Activated T-helper 9 cell treated with anti-CD3 and anti-CD28 coated beads, Interleukin-2, amount 50 U/mL, for 16 hours (primary cell): Measurements from ENCODE around the gene MAP4K4.

ENCODE experiments used
- DNase-seq: peaks from one replicate; pipeline ENCODE4 v3.0.0-alpha.2; 2020; ENCODE audit warnings: low read depth

The MAP4K4 gene

DNA sequence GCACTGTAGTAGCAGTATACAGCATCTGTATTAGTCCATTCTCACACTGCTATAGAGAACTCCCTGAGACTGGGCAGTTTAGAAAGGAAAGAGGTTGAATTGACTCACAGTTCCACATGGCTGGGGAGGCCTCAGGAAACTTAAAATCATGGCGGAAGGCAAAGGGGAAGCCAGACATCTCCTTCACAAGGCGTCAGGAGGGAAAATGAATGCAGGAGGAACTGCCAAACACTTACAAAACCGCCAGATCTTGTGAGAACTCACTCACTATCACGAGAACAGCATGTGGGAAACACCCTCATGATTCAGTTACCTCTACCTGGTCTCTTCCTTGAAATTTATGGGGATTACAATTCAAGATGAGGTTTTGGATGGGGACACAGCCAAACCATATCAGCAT, 25.4 kb downstream of the MAP4K4 start:
- no peak for DNase-seq

DNA sequence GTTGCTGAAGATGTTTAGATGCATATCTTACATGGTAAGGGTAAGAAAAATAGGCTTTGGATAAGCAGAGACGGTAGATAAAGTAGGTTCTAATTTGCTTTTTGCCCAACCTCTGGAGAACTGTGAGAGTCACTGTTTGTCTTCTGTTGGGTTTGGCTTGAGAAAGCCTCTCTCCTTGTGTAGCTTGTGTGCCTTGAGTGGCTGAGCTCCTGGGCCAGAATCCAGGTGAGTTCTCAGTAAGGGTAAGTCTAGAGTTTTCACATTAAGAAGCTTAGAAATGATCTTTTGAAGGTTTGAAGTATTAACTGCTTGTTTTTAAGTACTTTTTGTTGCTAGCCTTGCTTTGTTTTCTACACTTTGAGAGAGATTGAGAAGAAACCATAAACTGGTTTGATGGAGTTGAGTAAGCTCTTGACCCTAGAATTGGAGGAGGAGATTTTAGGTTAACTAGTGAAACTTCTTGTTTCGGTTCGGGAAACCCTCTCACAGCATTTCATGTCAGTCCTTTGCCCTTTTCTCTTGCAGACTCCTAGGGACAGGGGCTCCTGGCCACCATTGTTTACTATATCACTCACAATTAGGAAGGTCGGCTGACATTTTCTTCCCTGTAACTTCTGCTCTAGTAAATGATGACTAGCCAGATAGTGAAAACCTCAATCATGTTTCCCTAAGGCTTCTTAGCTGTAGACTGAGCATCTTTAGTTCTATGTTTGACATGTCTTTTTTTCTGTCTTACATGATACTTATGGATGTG, 26.0 kb downstream of the MAP4K4 start:
- no peak for DNase-seq

DNA sequence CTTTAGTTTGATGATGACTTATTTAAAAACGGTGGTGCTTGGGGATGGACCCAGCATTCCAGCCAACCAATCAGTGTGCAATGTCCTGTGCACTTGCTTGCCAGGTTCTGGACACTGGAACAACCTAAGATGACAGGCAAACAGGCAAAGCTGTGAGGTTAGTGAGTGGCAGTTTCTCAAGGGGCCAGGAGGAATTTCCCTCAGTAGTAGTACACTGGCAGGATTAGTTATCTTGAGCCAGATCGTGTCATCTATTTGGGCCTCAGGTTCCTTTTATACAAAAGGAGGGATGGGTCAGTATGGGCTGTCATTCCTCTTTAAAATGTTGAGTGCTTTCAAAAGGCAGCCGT, 26.6 kb downstream of the MAP4K4 start:
- no peak for DNase-seq

DNA sequence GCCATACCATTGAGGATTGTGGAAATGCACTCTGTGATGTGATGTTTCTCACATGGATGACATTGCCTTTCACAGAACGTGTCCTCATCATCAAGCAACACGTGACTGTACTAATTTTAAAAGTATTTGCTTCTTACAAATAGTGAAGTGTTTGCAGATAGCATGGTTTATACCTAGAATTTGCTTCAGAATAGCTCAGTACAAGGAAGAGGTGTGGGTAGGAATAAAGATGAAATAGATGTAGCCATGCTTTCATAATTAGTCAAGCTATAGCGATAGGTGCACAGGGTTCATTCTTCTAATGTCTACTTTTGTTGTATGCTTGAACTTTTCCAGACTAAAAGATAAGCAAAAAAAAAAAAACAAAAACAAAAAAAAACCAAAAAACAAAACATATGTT, 27.5 kb downstream of the MAP4K4 start:
- no peak for DNase-seq

DNA sequence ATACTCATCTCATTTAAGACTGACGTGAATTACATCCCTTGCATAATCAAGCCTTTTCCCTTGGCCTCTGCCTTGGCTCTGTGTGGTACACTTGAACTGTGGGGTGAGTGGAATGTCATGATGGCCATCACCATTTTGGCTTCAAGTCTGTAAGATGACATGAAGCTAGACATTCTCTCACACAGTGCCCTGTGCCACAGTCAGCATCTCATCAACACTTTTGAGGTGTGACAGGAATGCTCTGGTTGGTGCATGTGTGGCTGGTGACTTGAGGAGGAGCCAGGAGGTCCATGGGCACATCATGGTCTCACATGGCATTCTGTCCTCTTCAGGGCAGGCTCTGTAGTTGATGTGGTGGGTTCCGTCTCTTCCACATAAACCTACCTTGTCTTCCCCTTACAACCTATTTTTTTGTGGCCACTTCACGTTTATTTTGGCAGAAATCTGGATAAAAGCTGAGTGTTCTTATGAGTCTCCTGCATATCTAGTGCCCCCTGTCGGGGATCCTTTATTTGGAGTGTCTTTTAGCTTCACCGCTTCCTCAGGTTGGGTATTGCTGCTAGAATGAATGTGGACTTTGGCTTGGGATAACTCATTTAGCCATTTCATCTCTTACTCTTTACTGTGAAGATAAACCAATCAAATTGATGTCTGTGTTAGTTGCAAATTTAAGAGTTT, 28.1 kb downstream of the MAP4K4 start:
- DNase-seq: no peak

DNA sequence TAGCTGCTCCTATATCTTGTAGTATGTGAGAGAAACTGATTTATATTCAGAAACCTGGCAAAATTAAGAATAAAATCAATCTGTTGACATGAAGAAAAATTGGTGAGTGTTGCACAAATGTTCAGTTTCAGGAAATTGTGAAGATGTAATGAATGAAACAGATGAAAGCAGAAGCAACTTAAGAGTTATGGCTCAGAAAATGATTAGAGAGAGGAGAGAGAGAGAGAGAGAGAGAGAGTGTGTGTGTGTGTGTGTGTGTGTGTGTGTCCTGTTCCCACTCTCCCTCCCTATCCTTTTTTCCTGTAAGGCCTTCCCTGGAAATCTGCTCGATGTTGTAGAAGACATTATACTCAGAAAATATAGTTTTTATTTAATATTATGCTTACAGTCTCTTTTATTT, 31.4 kb downstream of the MAP4K4 start:
- no peak for DNase-seq

DNA sequence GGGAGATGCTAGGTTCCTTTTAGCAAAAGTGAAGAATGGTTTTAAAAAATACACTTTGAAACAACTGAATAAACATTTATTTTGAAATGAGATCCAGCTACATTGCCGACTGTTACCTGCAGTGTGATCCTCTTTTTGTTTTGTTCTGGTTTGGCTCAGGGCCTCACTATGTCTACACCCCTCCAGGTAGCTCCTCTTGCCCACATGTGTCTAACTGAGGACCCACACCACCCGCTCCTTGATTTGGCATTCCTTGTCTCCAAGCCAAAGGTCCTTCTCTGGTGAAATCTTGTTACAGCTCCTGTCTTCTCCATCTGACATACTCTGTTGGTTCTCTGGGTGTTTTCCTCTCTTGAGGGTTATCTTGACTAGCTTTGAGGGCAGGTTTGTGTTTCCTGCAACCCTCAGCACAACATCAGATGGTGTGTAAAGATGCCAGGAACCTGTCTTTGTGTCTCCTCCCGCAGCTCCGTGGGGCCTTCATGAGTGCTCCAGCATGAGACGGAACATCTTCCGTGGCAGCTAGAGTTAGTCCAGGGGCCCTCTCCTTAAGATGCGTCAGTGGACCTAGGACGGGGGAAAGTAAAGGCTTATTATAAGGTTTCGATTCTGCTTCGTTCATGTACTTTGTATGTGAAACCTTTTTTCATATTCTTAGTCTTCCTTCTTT, 32.1 kb downstream of the MAP4K4 start:
- DNase-seq: no peak

DNA sequence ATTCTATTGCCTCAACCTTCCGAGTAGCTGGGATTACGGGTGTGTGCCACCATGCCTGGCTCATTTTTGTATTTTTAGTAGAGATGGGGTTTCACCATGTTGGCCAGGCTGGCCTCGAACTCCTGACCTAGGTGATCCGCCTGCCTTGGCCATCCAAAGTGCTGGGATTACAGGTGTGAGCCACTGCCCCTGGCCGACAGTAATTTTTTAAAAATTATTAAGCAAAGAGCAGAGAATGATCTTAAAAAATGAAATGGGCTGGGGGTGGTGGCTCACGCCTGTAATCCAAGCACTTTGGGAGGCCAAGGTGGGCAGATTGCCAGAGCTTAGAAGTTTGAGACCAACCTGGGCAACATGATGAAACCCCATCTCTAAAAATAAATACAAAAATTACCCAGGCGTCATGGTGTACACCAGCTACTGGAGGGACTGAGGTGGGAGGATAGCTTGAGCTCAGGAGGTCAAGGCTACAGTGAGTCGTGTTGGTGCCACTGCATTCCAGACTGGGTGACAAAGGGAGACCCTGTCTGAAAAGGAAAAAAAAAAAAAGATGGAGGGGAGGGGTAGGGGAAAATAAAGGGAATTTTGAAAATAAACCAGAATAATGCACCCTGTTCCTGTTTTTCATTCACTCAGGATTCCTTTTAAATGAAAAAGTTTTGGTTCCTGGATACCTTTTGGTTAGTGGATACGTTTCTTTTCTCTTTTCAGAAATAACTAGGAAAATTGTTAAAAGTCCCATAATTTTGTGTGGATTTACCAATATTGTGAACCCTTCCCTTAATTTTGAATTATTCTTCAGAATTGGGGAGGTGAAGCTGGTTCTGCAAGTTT, 33.9 kb downstream of the MAP4K4 start:
- no peak for DNase-seq

DNA sequence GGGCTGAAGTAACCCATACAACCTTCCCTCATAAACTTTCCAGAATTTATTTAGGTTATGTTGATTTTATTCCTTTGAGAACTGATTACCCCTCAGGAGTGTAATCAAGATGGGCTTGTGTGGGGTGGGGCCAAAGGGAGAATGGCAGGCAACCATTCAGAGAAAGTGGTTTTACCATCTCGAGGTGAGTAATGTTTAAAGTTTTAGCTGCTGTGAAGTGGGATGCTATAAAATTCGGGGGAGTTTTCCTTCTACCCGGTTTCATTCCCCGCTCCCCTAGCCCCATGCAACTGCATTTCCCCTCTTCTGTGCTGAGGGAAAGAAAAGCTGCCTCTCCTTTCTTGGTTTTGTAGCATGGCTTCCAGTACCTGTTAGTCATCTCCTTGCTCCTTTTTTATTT, 34.7 kb downstream of the MAP4K4 start:
- DNase-seq: no peak

DNA sequence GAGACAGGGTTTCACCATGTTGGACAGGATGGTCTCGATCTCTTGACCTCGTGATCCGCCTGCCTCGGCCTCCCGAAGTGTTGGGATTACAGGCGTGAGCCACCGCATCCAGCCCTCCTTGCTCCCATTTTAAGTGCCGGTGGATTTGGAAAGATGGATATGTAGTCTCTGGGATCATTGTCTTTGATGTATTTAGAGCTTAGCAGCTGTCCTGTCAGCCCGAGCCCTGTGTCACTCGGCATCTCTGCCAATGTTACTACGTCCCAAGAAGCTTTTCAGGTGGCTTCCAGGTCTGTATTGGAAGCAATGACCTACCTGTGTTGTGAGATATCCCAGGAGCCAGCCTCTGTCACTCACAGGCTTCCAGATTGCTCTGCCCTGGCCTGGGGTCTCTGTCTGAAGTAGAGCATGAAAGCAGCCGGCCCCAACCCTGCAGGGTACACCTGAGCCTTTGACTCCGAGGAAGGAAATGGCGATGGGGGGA, 35.3 kb downstream of the MAP4K4 start:
- DNase-seq: no peak

DNA sequence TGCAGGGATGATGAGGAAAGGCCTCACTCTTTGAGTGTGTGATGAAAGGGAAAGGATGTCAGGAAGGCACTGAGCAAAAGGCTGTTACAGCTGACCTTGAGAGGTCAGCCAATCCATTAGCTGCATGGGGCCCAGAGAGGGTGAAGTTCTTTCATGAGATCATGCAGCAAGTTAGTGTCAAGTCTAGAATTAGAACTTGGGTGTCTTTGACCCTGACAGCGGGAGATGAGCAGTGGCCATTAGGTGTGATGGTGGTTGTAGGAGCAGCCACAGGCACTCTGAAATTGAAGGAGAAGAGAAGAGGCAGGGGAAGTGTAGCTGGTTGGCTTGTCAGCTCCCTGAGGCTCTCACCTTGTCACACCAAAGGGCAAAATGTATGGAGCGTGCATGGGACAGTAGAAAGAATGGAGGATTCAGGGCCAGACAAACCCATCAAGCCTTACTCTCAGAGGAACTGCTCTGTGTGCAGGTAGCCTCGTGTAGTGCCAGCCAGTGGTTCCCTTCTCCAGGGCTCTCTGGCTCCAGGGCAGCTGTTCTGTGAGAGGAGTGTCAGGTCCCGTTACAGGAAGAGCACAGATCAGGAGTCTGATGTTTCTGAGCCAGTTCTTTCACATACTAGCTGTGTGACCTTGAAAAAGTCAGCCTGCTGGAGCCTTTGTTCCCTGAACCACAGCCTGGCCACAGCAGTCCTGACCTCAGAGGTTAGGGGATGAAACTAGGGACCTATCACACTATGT, 35.9 kb downstream of the MAP4K4 start:
- no peak for DNase-seq

DNA sequence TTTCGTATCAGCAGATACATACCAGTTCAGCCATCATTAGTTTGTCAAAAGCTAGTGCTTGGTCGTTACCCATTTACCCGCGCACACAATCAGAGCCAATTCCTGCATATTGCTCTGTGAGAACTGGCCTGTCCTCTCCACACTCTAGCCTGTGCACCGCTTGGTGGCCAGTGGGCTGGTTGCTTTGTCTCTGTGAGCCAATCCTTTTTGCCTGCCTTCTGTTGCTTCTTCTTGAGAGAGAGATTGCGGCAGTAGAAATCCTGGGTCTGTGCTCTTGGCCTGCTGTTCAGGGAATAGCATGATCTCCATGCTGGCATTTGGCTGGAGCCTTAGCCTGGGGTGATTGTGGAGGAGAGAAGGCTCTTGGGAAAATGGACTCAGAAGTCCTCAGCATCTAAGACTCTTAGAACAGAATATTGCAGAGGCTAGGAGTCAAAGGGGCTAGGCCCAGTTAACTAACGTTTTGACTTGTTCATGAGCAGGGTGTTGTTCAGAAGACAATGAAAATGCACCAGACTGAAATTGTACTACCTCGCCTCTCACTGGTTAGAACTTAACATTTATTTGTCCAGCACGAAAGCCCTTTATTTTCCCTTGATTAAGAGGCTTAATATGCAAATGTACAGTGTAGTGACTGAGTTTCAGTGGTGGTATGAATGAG, 37.1 kb downstream of the MAP4K4 start:
- no peak for DNase-seq

DNA sequence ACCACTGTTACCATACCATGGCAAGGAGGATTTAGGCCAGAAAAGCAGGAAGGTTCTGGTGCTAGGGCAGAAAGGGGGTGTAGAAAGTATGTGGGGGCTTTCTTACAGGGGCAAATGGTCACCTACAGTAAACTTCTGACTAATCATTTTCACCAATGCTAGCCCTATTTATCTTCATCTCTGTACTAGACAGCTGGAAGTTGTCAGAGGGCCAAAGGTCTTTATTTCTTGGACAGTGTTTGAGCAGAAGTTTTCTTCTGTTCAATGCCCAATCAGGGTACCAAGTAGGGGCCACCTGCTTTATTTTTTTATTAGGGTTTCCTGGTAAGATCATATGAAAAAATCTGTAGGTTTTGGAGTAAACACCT, 37.6 kb downstream of the MAP4K4 start:
- no peak for DNase-seq

DNA sequence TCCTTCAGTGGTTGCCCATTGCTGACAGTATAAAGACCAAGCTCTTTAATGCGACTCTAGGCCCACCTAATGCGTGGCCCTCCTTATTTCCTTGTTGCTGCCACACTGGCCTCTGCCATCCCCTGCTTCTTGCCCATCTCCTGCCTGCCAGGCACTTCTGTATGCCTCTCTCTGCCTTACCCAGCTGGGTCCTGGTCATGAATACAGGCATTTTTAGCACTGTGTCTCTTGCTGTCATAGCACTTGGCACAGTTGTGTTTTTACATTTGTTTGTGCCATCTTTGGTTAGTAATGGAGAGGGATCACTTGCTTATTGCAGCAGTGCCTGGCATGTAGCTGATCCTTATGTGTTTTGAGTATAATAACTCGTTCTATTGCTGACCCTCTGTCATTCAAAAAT, 38.7 kb downstream of the MAP4K4 start:
- no peak for DNase-seq

DNA sequence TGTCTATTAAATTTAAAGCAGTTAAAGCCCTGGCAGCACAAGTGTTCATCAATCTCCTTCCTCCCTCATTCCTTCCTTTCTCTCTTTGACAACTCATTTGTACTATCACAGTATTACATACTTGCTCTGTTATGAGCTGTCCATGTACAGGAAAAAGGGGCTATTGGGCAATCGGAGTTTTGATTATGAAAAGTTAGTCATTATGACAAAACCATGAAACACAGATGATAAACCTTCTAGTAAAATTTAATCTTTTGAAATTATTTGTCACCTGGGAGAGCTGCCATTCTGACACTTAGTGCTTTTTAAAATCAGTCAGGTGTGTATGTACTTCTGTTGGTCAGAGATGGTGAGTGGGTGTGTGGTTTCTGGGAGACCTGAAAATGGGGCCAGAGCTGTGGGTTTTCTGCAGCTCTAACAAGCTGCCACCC, 39.4 kb downstream of the MAP4K4 start:
- no peak for DNase-seq

DNA sequence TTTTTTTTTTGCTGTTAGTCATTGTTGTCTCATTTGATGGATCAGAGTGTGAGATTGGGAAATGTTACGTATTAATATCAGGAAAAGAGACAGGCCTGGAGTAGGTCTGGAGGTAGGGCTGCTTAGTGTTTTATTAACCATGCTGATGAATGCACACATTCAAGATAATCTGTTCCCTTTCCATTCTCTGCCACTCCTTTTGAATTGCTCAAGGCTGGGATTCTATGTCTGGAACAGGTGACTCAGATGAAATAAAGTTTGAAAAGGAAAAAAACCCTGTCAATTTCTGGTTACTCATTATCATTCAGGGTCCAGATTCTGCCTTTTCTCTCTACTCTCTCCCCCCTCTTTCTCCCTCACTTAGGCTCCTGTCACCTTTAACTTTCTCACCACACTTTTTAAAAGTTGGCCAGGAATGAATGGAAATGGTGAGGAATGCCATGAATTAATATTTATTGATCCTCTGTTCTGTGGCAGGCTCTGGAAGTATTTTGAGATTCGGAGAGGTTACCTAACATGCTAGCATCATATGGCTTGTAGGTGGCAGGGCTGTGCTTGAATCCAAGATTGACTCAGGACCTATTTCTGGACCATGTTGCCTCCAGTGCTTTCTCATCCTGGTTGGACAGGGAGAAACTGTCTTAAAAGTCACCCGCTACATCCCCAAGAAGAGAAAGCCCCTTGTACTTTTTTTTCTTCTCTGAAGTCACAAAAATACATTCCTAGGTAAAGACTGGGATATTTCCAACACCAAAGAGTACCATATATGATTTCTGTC, 40.2 kb downstream of the MAP4K4 start:
- DNase-seq: no peak

DNA sequence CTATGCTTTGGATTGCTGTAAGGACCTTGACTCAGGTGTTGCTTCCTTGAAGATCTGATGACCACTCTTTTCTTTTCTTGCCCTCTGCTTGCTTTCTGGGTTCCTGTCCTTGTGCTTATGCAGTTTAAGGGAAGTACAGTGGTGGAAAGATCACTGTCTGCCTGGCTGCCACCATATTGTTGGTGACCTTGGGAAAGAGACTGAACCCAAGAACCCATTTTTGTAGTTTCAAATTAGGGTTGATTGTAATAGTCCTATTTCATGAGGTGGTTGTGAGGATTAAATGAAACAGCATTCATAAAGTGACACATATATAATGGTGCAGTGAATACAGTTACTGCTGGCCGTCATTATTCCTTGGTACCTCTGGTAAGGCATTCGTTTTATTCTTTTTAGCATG, 41.1 kb downstream of the MAP4K4 start:
- no peak for DNase-seq

DNA sequence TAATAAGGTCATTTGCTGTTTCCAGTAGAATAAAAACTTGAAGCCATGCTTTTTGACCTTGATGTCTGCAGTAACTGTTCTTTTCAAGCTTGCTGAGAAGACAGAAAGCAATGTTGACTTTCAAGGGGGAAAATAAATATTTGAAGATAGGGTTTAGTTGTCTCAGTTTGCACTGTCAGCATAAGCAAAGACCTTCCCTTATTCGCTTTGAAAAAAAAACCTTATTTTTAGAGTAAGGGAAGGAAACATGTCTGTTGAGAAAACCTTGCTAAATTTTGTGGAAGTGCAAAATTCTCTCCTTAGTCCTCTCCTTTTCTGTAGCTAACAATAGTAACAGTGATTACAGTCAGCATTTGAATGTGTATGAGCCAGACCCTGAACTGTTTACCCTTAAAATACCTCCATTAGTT, 43.1 kb downstream of the MAP4K4 start:
- no peak for DNase-seq

DNA sequence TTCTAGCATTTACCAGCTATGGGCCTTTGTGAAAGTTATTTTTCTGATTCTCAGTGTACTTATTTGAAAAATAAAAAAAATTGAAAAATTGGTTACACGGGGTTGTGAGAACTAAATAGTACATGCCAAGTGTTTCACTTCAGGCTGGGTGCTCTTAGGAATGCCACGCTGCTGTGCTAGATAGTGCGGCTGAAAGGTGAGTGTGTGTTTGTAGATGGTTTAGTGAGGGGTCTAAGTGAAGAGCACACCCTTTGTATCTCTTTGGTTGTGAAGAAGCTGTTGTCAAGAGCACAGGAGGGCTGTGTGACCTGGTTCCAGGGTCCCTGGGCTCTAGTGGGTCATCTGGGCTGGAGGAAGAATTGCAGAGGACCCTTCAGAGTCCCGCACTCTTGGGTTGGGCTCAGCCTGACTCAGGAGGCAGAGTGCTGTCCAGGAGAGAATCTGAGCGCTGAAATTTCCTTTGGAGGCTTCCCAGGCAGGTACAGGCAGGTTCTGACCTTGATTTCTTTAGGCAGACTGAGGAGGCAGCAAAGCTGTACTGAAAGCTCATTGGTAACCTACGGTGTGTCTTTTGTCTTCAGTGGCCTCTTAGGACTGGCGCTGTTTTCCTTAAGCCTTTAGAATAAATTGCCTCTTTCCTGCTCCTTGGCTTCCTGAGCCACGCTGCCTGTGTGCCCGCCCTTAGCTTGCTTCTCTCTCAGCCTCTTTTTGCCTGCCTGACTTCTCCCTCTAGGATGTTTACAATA, 44.4 kb downstream of the MAP4K4 start:
- no peak for DNase-seq

DNA sequence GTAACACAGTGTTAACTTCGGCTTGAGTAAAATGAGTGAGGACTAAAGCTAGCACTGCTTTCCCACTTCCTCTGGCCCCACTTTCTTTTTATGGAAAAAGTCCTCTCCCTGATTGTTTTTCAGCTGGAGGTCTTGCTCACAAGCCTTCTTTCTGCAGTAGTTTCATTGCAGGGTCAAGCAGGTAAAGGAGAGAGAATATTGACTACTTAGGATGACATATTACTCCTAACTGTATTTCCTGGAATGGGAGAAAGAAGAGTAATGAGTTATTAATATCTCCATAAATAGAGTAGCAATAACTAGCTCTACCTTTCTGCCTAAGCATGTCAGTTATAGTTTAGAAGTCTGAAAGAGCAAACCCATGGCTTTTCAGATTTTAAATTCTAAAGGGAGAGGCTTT, 45.0 kb downstream of the MAP4K4 start:
- DNase-seq: no peak
